ENCODE results near the gene ZNF830.

The ZNF830 gene

DNA sequence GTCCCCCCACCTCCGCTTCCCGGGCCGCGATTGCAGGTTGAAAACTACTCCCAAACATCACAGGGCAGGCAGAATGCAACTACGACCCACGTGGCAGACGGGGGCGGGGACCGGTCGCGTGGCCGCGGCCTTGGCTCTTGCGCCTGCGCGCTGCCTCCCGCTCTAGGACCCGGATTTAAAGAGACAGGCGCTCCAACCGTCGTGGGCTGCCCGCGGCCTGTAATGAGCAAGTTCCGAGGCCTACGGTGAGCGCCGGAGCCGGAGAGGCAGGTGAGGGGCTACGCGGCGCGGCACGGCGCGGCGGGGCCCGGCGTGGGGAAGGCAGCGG, 19.0 kb downstream of the ZNF830 start, which contains the start of gene LIG3:
Gene LIG3, plus strand, starts transcription at position 160 of the 328 bp plus-strand sequence. CDS start 2,494 bp downstream, outside the sequence.
- peak; percentile 95 for DNase-seq (ENCODE audit: low spot score)
- TF ChIP-seq CTCF (IDR thresholded peaks at IDR 0.05; ENCODE audit: borderline replicate concordance, control extremely low read depth, extremely low read depth, insufficient read depth, missing control alignments) = no peak
- in situ Hi-C loops (cut with MboI; ENCODE audit: low sequenced_read_pairs, unreplicated experiment) = no loop called here

DNA sequence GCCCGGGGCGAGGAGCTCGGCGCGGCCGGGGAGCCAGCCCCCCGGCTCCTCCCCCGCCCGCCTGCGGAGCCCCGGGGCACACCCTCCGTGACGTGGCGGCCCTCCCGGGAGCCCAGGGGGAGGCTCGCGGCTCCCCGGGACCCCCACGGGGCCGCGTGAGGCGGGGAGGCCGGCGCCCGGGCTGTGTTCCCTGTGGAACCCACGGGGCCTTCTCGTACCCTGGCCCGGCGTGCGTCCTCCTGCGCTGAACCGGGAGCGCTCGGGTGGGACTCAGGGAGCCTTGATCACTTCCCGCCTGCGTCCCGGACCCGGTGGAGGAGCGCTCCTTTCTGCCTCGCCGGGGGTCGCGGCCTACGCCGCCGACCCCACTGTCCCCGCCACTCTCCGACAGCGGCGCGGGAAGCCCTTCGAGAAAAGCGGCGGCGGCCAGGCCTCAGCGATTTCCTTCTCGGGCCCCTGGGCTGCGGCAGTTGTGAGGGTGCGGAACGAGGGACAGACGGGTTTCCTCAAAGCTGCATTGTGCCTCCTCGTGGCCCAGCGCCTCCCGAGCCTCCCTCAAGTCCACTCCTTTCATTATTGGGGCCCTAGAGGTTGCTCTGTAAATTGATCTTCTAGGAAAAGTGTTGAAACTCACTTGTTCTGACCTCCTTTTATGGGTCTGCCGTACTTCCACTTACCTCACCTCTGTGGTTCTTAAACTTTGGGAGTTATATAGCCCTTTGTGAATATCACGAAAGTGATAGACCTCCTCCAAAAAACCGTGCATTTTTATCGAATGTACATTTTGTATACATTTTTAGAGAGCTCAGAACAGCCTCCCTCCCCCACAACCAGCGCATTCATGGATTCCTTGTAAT, 19.6 kb downstream of the ZNF830 start:
- in situ Hi-C loops (cut with MboI; ENCODE audit: low sequenced_read_pairs, unreplicated experiment) = no loop called here
- TF ChIP-seq CTCF (IDR thresholded peaks at IDR 0.05; ENCODE audit: borderline replicate concordance, control extremely low read depth, extremely low read depth, insufficient read depth, missing control alignments) = peak; percentile 56
- peak; percentile 94 for DNase-seq (ENCODE audit: low spot score)

GRCh38 chr17:34981538-34982241, 20.4 kb downstream of the ZNF830 start:
- in situ Hi-C loops (cut with MboI; ENCODE audit: low sequenced_read_pairs, unreplicated experiment) = no loop called here
- DNase-seq (ENCODE audit: low spot score) = no peak
- TF ChIP-seq CTCF (IDR thresholded peaks at IDR 0.05; ENCODE audit: borderline replicate concordance, control extremely low read depth, extremely low read depth, insufficient read depth, missing control alignments) = no peak

GRCh38 chr17:34987232-34987631, 25.9 kb downstream of the ZNF830 start:
- no peak for DNase-seq (ENCODE audit: low spot score)
- no peak for TF ChIP-seq CTCF (IDR thresholded peaks at IDR 0.05; ENCODE audit: borderline replicate concordance, control extremely low read depth, extremely low read depth, insufficient read depth, missing control alignments)
- in situ Hi-C loops (cut with MboI; ENCODE audit: low sequenced_read_pairs, unreplicated experiment) = no loop called here

GRCh38 chr17:34988644-34989043, 27.3 kb downstream of the ZNF830 start:
- no peak for TF ChIP-seq CTCF (IDR thresholded peaks at IDR 0.05; ENCODE audit: borderline replicate concordance, control extremely low read depth, extremely low read depth, insufficient read depth, missing control alignments)
- no peak for DNase-seq (ENCODE audit: low spot score)
- in situ Hi-C loops (cut with MboI; ENCODE audit: low sequenced_read_pairs, unreplicated experiment) = no loop called here

- TF ChIP-seq CTCF (IDR thresholded peaks at IDR 0.05; ENCODE audit: borderline replicate concordance, control extremely low read depth, extremely low read depth, insufficient read depth, missing control alignments) = no peak
- in situ Hi-C loops (cut with MboI; ENCODE audit: low sequenced_read_pairs, unreplicated experiment) = no loop called here
- no peak for DNase-seq (ENCODE audit: low spot score)
Measured at GRCh38 chr17:34989473-34989872, 28.1 kb downstream of the ZNF830 start.

Data from GM13976 (cell line).